Glutamatergic neuron (in vitro differentiated cells): ENCODE results near the gene LIPA. TPM values are rescaled to one million over a fixed set of nuclear protein-coding genes. Genes with fewer than 3 reads are reported as not detected.

ENCODE experiments used
- DNase-seq: peaks from one replicate; pipeline ENCODE4 v3.0.0; 2022
- H3K27ac Mint-ChIP-seq: one replicate; pipeline ENCODE4 v1.8.0; 2020; ENCODE audit warnings: mild to moderate bottlenecking, mixed read lengths, inconsistent platforms; ENCODE audit not compliant: unreplicated experiment
- H3K27me3 Mint-ChIP-seq: one replicate; pipeline ENCODE4 v1.8.0; 2020; ENCODE audit warnings: mild to moderate bottlenecking, moderate library complexity, mixed read lengths, inconsistent platforms; ENCODE audit not compliant: unreplicated experiment
- H3K36me3 Mint-ChIP-seq: one replicate; pipeline ENCODE4 v1.8.0; 2020; ENCODE audit warnings: mild to moderate bottlenecking, mixed read lengths, inconsistent platforms; ENCODE audit not compliant: unreplicated experiment
- H3K4me1 Mint-ChIP-seq: one replicate; pipeline ENCODE4 v1.8.0; 2020; ENCODE audit warnings: mild to moderate bottlenecking, low read depth, mixed read lengths, inconsistent platforms; ENCODE audit not compliant: unreplicated experiment
- H3K4me3 Mint-ChIP-seq: one replicate; pipeline ENCODE4 v1.8.0; 2020; ENCODE audit warnings: mild to moderate bottlenecking, mixed read lengths, inconsistent platforms; ENCODE audit not compliant: unreplicated experiment
- H3K9me3 Mint-ChIP-seq: one replicate; pipeline ENCODE4 v1.8.0; 2020; ENCODE audit warnings: mild to moderate bottlenecking, moderate library complexity, mixed read lengths, inconsistent platforms; ENCODE audit not compliant: unreplicated experiment
- CTCF ChIP-seq: fragments of 200-600 bp; sonication (generic); IDR thresholded peaks from one replicate; pipeline ENCODE4 v1.5.0; 2021; ENCODE audit not compliant: partially characterized antibody, unreplicated experiment
- total RNA-seq: library from RNA; stranded (reverse); fragmentation: NEBNext Ultra II Directional; extraction: Animal tissue kit (Norgen Biotek cat#: 25700); gene quantifications from one replicate; pipeline ENCODE4 v1.2.1, GENCODE V29; 2021; ENCODE audit not compliant: unreplicated experiment

Gene LIPA
- total RNA-seq, 1 donor from 2014 or later = 22.0 TPM

GRCh38 chr10:89167915-89168314 is 83.7 kb downstream of the LIPA start:
- Mint-ChIP-seq H3K4me1 (peaks cover 9% of the 10 kb centered on the region), H3K27me3 (no peaks in the 10 kb centered on the region), H3K4me3 (no peak overlapping the region), H3K27ac (no peak overlapping the region), H3K36me3 (no peaks in the 10 kb centered on the region), H3K9me3 (no peaks in the 10 kb centered on the region)
- DNase-seq = no peak
- no peak for TF ChIP-seq CTCF

- TF ChIP-seq CTCF = no peak
- H3K9me3 Mint-ChIP-seq = no peaks in the 10 kb centered on the region
- no peak for DNase-seq
- H3K4me3 Mint-ChIP-seq = no peak overlapping the region
- no peak overlapping the region for H3K27ac Mint-ChIP-seq
- peaks cover 3% of the 10 kb centered on the region for H3K4me1 Mint-ChIP-seq
- H3K36me3 Mint-ChIP-seq = no peaks in the 10 kb centered on the region
- H3K27me3 Mint-ChIP-seq = no peaks in the 10 kb centered on the region
These were observed 85.7 kb downstream of the LIPA start for GRCh38 chr10:89165923-89166322.

- DNase-seq = no peak
These were observed 86.7 kb downstream of the LIPA start for GRCh38 chr10:89164920-89165319.

GRCh38 chr10:89164080-89164479 is 87.5 kb downstream of the LIPA start:
- H3K36me3 Mint-ChIP-seq = no peaks in the 10 kb centered on the region
- no peaks in the 10 kb centered on the region for H3K9me3 Mint-ChIP-seq
- H3K4me3 Mint-ChIP-seq = no peak overlapping the region
- H3K27me3 Mint-ChIP-seq = no peaks in the 10 kb centered on the region
- no peak for DNase-seq
- H3K4me1 Mint-ChIP-seq = no peaks in the 10 kb centered on the region
- H3K27ac Mint-ChIP-seq = no peak overlapping the region
- no peak for TF ChIP-seq CTCF

More at GRCh38 chr10:89164920-89165319, 86.7 kb downstream of the LIPA start:
- Mint-ChIP-seq H3K36me3 (no peaks in the 10 kb centered on the region), H3K4me1 (no peaks in the 10 kb centered on the region), H3K9me3 (no peaks in the 10 kb centered on the region), H3K4me3 (no peak overlapping the region), H3K27ac (no peak overlapping the region), H3K27me3 (no peaks in the 10 kb centered on the region)
- TF ChIP-seq CTCF = no peak

Other genes with a start within 250 kb of the LIPA start
- gene CH25H, start 44.5 kb downstream of the LIPA start, total RNA-seq = 0.25 TPM
- not detected for gene IFIT2, start 50.3 kb upstream of the LIPA start, total RNA-seq
- not detected for gene IFIT3, start 76.2 kb upstream of the LIPA start, total RNA-seq
- gene IFIT1B, start 126.3 kb upstream of the LIPA start, total RNA-seq = not detected
- not detected for gene IFIT1, start 140.8 kb upstream of the LIPA start, total RNA-seq
- gene IFIT5, start 162.8 kb upstream of the LIPA start, total RNA-seq = 5.1 TPM